ENCODE measurements around the gene MTARC1.

The MTARC1 gene

GRCh38 chr1:220786337-220787068 lies at the start of gene MTARC1:
MTARC1 (plus strand) TSS chr1:220786913; CDS start chr1:220786945, 32 bp downstream.
- no peak for DNase-seq (ENCODE audit: low read depth)

GRCh38 chr1:220741349-220741748 lies 45.4 kb upstream of the MTARC1 start:
- DNase-seq (ENCODE audit: low read depth): no peak

- DNase-seq (ENCODE audit: low read depth): no peak
These were observed 44.9 kb upstream of the MTARC1 start for GRCh38 chr1:220741825-220742224.

- no peak for DNase-seq (ENCODE audit: low read depth)
These were observed 44.2 kb upstream of the MTARC1 start for GRCh38 chr1:220742520-220742919.

- no peak for DNase-seq (ENCODE audit: low read depth)
These were observed 39.9 kb upstream of the MTARC1 start for GRCh38 chr1:220746851-220747250.

GRCh38 chr1:220747437-220748088 lies 39.1 kb upstream of the MTARC1 start:
- no peak for DNase-seq (ENCODE audit: low read depth)

GRCh38 chr1:220748089-220748934 lies 38.4 kb upstream of the MTARC1 start, which contains the start of gene MTARC2:
MTARC2 (plus strand) TSS chr1:220748322; CDS start chr1:220748532, 210 bp downstream.
- no peak for DNase-seq (ENCODE audit: low read depth)

GRCh38 chr1:220748936-220749335 lies 37.8 kb upstream of the MTARC1 start:
- DNase-seq (ENCODE audit: low read depth): no peak

GRCh38 chr1:220750131-220750515 lies 36.6 kb upstream of the MTARC1 start:
- no peak for DNase-seq (ENCODE audit: low read depth)

GRCh38 chr1:220751111-220751510 lies 35.6 kb upstream of the MTARC1 start:
- DNase-seq (ENCODE audit: low read depth): no peak

- DNase-seq (ENCODE audit: low read depth): no peak
These were observed 32.3 kb upstream of the MTARC1 start for GRCh38 chr1:220754212-220754917.

GRCh38 chr1:220754918-220755295 lies 31.8 kb upstream of the MTARC1 start:
- no peak for DNase-seq (ENCODE audit: low read depth)

GRCh38 chr1:220755309-220755708 lies 31.4 kb upstream of the MTARC1 start:
- no peak for DNase-seq (ENCODE audit: low read depth)

GRCh38 chr1:220757441-220757840 lies 29.3 kb upstream of the MTARC1 start:
- DNase-seq (ENCODE audit: low read depth): no peak

- no peak for DNase-seq (ENCODE audit: low read depth)
These were observed 27.6 kb upstream of the MTARC1 start for GRCh38 chr1:220759147-220759546.

GRCh38 chr1:220761688-220762427 lies 24.9 kb upstream of the MTARC1 start:
- no peak for DNase-seq (ENCODE audit: low read depth)

- DNase-seq (ENCODE audit: low read depth): no peak
These were observed 22.0 kb upstream of the MTARC1 start for GRCh38 chr1:220764757-220765156.

- DNase-seq (ENCODE audit: low read depth): no peak
These were observed 19.2 kb upstream of the MTARC1 start for GRCh38 chr1:220767312-220768125.

- no peak for DNase-seq (ENCODE audit: low read depth)
These were observed 18.5 kb upstream of the MTARC1 start for GRCh38 chr1:220768126-220768601.

GRCh38 chr1:220769205-220769604 lies 17.5 kb upstream of the MTARC1 start:
- DNase-seq (ENCODE audit: low read depth): no peak

Measured in HS-27A (cell line).